GM19240 (cell line): ENCODE data around the gene ULK2.
"Not testable (repeated sequence)": the region's sequence is repeated elsewhere in the genome, so short reads cannot be mapped to it uniquely, and the experiment has no call there.

Experiments used
- DNase-seq: peaks from one replicate; pipeline ENCODE4 v3.0.0; 2011; ENCODE audit warnings: low spot score; ENCODE audit not compliant: insufficient read length

Gene ULK2

DNA sequence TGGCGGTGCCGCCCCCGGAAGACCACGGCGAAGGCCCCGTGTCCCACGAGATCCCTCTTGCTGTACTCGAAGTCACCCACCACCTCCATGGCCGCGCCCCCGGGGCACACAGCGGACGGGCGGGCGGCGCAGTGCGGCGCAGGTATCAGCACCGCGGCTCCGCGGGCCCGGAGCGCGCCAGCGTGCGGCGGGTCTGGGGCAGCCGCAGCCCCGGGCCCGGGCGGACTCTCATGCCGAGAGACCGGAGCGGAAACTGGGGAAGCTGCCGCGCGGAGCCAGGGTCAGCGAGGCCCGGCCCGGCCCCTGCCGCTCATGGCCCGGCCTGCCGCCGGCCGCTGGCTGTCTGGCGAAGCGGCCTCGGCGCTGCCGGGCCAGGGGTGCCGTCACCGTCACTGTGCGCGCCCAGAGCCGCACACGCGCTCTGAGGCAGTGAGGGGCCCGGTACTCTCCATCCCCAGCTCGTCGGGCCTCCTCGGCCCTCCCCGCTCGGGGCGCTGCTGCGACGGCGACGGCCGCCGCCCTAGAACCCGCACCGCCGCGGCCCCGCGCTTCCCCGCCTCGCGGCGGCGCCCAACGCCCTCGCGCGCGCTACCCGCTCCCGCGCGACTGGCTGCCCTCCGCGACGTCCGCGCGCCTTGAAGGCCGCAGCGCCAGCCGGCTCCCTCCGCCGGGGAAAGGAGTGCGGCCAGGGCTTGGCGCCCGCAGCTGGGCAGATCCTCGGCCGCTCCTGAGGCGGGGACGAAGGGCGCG, at the start of gene ULK2:
Gene ULK2, minus strand, starts transcription at position 608 of the 750 bp plus-strand sequence. Its CDS starts 519 bp downstream, at position 89.
- DNase-seq = peak; percentile 33

DNA sequence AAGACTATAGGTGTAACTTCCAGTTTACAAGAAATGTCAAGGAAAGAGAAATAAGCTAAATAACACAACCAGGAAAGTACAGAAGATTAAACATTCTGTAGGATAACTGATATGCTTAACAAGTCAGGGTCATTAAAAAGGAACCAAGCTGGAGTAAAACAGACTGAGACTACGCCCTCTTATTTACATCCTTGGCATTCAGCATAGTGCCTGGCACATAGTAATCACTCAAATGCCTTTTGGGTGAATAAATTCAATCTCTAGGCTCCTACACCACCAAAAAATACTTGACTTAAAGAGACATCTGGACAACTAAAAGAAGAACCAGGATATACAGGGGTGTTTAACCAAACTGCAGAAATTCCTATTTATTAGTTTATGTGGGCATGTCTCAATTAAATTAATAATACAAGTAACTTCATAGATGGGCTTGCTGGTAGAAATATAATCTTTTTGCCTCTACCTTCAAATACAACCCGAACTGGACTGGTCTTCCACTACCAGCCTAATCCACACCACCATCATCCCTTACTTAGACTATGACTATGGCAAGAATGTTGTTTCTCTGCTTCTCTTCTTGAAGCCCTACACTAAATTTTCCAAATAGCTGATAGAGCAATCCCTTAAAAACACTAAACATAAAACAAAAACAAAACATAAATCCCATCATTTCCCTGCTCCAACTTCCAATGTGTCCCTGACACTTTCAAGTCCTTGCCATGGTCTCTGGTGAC, 47.7 kb upstream of the ULK2 start:
- no peak for DNase-seq

DNA sequence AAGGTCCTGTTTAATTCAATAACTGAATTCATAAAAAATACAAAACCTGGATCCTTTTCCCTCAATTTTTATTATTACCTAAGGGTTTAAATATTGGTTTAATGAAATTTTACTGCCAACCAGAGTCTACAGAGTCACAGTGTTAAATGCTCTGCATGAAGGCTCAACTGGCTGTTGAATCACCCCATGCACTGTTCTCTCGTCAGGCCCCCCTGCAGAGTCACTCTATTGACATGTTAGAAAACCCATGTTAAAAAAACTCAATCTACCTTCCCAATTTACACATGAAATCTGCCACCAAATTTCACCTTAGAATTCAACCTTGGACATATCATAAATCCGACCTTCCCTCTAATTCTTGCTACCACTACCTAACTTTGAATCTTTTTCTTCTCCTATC, 43.3 kb upstream of the ULK2 start:
- DNase-seq = no peak

DNA sequence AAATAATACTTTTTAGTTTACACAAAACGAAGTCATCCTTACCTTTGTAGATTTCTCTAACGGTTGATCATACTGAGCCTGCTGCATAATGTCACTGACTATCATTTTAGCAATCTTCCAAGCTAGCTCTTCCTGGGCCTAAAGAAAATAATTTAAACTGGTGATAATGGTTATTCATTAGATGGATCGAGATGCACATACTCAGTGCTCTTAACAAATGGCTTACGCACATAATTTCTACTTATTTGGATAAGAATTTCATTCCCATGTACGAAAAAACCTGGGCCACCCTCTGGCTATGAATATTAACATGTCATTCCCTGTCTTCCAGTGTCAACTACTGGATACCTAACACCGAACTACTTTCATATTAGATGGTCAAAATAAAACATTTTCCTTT, 41.4 kb upstream of the ULK2 start:
- no peak for DNase-seq

DNA sequence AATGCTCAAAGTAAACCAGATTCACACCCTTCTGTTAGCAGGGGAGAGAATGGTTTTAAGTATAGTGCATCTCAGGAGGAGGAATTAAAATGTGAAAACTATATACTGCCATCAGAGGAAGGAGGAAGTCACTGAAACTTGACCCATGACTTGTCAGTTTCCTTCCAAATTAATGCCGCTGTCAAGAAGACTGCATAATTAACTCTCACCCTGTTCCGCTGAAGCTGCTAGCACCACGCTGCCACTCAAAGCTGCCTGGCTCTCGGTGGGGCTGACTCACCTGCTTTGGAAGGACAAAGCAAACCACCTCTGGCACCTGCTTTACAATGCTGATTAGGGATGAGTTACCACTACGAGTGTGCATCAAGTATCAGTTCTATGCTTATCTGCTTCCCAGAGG, 37.8 kb upstream of the ULK2 start:
- no peak for DNase-seq

DNA sequence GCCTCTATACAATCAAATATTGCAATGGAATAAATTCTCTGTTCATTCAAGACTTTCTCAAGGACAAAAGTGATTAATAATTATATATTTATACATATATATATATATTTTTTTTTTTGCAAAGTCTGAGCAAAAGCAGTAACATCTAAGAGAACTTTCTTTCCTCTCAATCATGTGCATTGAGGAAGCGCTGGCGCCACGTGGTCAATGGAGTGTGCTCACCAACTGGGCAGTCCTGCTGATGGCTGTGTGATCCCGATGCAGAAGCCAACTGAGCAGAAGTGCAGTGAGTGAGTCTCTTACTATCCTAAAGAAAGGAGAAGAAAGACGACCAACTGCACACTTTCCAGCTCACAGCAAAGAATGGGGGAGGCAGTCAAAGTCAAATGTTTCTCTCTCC, 37.2 kb upstream of the ULK2 start:
- DNase-seq = no peak

DNA sequence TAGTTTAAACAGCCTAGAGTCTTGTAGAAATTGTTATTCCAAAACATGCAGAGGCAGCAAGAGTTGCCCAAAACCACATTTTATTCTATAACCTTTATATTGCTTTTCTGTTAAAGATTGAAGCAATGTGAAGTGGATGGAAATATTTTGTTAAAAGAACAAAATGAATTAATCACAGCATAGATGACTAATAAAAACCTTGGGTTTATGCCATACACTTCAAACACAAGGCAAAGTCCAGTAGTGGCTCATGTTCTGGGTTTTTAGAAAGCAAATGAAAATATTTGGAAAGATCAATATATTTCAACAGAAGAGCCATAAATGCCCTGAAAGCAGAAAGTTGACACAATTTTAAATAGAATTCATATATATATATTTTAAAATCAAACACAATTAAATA, 36.7 kb upstream of the ULK2 start:
- no peak for DNase-seq

DNA sequence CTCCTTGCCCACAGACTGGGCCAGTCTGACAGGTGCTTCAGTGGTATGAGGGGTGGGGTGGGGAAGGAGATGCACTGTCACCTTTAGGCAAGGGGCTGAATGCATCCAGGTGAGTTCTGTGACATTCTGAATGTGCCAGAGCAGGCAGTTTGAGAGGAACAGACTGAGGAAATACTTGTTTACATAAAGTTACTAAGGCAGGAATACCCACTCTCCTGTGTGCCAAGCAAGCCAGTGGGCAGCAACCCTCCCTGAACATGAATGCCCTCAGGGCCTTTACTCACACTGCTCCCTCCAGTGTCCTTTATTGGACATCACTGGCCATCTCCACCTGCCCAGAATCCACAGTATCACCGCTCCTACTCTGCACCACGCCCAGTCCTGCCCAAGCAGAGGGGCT, 33.1 kb upstream of the ULK2 start:
- DNase-seq = no peak

DNA sequence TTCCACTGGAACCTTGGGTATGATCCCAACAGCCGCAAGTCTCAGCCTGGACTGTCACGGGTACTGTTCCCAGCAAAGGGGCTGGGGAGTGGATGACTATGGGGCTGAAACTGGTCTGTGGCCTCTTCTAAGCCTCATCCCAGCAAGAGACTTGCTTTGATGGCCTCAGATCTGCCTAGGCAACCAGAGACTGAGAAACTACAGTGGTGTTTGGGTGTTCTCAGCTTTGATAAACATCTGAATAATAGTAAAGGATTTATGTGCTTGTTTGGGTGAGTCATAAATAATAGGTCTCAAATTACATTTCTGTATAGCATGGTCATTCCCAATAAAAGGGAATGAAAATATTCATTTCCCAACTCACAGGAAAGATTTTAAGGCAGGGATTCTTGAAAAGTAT, 30.2 kb upstream of the ULK2 start:
- DNase-seq = no peak

DNA sequence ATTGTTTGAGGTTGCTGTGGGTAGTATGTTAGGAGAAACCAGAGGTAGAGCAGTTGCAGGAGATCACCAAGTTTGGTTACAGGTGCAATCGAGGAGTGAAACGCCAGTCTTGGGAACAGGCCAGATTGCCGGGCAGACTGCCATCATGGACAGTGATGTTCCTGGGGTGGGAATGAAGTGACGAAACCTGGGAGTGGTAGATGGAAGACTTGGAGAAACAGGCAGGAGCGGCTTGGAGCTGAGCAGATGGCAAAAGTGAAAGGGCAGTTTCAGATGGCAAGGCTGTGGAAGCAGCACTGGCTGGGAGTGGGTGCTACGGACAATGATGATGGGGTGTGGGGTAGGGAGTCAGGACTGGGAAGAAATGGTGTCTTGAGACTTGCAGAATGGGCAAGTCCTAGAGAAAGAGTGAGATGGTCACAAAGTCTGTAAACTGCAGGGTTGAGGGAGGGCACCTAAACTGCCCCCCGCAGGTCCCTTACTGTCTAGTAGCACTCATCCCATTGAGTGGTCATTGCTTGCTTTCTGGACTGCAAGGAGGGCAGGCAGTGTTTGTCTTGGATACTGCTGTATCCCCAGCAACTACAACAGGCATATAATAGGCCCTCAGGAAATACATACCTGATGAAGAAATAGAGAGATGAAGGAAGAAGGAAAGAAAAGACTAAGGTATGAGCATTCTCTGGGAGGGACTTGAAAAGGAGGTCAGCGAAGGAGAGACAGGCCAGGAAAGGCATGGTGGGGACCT, 29.5 kb upstream of the ULK2 start:
- DNase-seq = no peak

DNA sequence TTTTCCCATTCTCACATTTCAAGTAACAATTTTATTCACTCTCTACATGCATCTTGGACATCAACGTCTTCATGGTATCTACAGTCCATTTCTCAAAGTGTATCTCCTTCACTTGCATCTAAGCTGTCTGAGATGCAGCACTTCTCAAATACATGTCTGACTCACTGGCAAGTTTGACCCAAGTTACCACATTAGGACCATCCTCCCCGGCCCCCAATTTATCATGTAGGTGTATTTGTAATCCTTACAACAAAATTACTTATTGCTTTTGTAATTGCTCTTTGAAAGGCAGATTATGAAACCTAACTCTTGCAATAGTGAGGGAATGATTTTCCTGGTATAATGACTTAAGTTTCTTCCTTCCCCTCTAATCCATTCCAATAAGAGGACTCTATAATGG, 28.9 kb upstream of the ULK2 start:
- DNase-seq = no peak

DNA sequence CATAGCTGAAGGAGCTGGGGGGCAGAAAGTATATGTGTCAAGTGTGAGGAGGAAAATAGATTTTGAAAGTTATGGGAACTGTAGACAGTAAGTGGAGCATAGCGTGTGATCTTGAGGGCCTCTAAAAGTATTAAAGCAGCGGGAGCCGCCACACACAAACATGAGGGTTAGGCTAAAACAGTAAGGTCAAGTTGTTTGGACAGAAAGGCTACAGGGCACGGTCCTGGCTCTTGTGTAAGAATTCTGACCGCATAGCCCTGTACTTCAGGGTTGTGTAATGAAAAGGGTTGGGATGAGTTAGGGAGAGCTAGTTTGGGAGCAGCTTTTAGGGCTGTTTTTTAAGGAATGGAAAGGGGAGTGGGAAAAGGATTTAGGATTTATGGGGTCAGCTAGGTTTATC, 22.8 kb upstream of the ULK2 start:
- DNase-seq = not testable (repeated sequence)

DNA sequence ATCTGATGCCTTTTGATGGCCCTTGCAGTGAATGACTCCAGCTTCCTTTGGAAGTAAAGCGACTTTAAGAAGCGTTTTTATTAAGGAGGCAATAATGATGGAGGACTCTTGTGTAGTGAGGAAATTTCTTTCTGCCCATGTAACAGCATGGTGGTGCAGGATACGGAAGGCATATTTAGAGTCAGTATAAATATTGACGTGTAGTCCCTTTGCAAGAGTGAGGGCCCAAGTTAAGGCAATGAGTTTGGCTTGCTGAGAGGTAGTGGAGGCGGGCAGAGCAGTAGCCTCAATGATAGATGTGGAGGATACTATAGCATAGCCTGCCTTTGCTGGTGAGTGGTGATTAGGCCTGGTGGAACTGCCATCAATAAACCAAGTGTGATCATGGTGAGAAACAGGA, 22.3 kb upstream of the ULK2 start:
- not testable (repeated sequence) for DNase-seq

DNA sequence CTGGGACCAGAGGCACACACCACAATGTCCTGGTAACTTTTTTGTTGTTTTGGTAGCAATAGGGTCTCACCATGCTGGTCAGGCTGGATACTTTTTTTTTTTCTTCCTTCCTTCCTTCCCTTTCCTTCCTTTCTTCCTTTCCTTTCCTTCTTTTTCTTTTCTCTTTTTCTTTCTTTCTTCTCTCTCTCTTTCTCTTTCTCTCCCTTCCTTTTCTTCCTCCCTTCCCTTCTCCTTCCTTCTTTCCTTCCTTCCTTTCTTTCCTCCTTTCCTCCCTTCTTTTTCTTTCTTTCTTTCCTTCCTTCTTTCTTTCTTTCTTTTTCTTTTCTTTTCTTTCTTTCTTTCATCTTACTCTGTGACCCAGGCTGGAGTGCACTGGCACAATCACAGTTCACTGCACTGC, 18.4 kb upstream of the ULK2 start:
- no peak for DNase-seq

DNA sequence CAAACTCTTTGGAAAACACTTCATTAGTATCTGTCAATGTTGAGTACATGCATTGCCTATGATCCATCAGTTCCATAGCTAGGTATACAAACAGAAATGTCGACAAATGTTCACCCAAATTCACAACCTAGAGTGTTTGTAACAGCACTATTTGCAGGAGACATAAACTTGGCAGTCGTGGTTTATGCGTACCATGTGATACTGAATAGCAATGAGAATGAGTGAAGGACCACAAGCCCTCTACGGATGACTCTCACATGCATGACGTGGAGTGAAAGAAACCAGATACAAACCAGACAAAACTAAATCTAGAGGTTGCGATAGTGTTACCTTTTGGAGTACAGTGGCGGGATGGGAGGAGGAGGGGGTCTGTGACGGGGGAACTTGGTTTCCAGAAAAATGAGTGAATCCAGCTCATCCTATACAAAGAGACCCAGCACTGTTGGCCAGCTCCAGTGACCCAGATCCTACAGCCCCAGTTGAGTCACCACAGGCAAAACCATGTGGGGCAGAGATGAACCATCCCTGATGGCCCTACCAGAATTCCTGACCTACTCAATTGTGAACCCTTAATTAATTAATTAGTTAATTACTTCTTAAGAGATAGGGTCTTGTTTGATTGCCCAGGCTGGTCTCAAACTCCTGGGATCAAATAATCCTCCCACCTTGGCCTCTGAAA, 15.9 kb upstream of the ULK2 start:
- DNase-seq = no peak

DNA sequence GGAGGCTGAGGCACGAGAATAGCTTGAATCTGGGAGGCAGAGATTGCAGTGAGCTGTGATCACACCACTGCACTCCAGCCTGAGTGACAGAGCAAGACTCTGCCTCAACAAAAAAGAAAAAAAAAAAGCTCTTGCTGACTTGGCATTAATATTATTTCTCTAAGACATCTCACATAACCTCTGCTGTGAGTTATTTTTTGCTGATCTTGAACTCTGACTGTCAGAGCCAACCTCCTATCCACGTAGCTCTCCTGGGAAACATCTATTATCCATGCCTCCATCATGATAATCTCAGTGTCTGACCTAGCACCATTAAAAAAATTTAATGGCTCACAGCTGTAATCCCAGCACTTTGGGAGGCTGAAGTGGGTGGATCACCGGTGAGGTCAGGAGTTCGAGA, 12.7 kb upstream of the ULK2 start:
- DNase-seq = no peak

DNA sequence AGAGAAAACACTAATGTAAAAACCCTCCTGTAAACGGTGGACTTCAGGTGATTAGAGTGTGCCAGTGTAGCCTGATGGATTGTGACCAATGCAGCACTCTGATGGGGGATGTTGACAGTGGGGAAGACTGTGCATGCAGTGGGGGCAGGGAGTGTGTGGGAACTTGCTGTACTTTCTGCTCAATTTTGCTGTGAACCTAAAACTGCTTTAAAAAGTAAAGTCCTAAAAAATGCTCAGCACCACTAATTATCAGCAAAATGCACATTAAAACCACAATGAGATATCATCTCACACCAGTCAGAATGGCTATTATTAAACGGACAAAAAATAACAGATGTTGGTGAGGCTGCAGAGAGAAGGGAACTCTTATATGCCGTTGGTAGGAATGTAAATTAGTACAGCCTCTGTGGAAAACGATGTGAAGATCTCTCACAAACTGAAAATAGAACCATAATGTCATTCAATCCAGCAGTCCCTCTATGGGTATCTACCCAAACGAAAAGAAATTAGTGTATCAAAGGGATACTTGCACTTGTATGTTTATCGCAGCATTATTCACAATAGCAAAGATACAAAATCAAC, 9.7 kb upstream of the ULK2 start:
- no peak for DNase-seq

DNA sequence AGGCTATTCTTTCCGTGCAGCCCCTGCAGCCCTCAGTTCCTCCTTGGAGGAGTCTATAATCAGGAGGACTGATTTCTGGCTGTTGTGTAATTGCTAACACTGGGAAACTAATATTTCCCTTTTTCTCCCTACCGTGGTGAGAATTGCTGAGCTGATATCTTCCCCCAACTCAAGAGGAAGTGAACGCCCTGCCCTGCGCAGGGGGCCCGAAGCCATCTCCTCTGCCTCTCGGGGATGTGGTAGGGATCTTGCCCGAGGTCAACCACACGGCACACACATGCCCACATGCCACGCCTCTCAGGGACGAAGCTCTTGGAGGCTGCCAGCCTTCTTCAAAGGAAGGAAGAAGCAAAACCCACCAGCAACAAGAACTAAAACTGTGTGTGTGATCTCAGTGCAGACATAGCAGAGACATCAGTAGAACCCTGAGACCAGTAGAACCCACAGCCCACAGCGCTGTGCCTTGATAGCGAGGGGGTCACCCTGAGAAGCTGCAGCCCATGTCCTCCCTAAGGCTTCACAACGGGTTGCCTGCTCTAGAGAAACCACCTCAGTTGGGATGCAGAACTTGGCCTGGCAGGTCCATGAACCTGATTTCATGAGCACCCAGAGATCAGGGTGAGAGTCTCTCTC, 8.9 kb upstream of the ULK2 start:
- DNase-seq = no peak

DNA sequence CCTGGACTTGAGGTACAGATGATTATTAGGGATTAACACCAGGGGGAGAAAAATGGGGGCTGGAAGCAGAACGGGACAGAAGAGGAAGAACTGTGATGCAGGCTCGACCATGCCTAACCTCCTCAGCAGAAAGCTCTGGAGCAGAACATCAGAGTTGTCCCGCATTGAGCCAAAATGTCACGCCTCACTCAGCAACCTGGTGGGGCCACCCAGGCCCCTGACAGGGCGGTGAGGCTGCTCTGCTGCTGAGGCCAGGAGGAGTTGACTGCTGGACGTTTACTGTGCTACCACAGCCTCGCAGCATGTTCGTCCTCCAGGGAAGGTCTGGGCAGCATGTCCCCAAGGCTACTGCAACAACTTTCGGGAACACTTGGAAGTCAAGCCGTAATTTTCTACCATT, 6.5 kb upstream of the ULK2 start:
- DNase-seq = no peak

DNA sequence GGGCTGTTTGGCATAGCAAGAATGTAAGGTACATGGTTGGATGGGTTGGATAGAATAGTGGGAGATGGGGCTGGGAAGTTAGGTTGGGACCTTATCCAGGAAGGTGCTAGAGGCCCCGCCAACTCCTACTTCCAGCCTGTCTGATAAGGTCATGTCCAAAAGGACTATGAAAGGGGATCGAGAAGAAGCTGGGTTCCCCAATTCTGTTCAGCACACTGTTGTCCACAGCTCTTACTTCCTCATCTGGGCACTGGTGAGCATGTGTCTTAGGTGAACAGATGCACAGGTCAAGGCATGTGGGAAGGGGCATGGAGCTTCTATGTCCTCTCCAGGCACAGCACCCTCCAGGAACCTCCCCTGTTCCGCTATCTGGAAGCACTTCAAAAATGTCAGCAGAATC, 5.6 kb upstream of the ULK2 start:
- DNase-seq = no peak

DNA sequence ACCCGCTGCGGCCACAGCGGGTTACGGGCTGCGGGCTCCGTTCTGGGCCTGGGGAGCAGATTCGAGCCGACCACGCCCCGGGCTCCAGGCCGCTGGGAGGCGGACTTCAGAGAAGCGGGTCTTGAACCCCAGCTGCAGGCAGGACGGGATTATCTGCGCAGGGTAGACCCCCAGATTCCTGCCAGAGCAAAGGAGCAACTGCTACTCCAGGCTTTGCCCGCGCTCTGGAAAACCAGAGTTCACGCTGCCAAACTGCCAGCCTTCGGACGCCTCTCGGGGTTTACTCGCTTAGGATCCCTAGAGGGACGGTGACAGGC, 301 bp upstream of the ULK2 start:
- no peak for DNase-seq

DNA sequence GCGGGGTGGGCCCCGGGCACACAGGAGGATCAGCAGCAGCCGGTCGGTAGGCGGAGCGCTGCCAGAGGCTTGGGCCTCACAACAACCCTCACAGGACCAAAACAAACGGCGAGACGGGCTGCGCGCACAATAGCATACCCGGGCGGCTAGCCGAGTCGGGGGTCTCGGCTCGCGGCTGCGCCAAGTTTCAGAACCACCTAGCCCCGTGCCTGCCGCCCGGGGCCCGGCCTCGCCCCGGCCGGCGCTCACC, 732 bp downstream of the ULK2 start:
- DNase-seq = peak; percentile 32
